ENCODE data around the gene LHFPL2. TPM values are rescaled to one million over a fixed set of nuclear protein-coding genes. Genes with fewer than 3 reads are reported as not detected.

The LHFPL2 gene
- total RNA-seq, 1 experiment from 2014 or later, result 8.4 TPM

- DNase-seq (ENCODE audit: extremely low read depth, low read depth), result no peak
Measured at GRCh38 chr5:78600687-78601414, 47.7 kb downstream of the LHFPL2 start.

DNA sequence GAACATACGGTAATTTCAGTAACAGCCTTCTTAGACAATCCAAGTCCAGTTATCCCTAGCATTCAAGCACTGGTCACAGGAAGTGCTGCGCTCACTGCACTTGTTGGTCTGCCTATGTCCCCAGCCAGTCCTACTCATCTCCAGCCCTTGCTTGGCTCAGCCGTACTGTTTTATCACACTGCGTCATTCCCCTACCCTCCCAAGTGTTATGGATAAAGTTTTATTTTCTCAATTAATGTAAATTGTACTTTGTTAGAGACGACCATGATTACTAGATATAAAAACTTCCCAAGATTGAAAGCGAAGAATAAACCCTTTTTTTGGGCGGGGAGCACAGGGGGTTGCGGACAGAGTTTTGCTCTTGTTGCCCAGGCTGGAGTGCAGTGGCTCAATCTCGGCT, 49.6 kb downstream of the LHFPL2 start:
- no peak for DNase-seq (ENCODE audit: extremely low read depth, low read depth)

- no peak for DNase-seq (ENCODE audit: extremely low read depth, low read depth)
Measured at GRCh38 chr5:78597974-78598371, 50.6 kb downstream of the LHFPL2 start.

DNA sequence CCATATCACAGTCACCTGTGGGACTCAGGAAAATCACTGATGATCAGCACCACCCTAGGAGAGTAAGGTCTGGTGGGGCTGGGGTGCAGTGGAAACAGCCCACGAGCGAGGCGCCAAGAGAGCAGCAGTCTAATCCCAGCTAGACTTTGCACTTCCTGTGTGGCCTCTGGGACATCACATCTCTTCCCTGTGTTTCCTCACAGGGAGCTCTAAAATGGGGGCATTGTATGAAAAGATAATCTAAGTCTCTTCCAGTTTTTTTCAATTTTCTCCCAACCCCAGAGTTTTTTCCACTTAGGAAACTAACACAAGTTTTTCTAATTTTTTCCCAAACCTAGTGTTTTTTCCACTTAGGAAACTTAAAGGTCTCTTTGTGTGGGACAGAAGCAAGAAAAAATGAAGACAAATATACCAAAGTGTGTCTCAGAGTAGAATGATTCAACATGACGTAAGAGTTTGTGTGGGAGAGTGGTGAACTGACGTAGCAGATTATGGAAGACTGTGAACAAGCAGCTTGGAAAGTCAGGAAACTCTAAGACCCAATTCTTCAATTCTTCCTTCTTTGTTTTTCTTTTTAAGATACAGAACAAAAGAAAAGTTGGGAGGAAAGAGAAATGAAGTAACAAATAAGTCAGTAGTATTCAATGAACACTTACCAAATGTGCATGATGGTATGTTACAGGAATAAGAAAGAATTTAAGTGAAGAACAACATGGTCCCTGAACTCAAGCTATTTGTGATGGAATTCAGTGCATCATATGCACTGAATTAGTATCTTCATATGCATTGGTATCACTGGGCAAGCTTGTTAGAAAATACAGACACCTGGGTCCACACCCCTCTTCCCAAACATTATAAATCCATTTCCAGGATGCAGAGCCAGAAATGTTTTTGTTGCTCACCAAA, 51.3 kb downstream of the LHFPL2 start:
- DNase-seq (ENCODE audit: extremely low read depth, low read depth), result peak; percentile 33

DNA sequence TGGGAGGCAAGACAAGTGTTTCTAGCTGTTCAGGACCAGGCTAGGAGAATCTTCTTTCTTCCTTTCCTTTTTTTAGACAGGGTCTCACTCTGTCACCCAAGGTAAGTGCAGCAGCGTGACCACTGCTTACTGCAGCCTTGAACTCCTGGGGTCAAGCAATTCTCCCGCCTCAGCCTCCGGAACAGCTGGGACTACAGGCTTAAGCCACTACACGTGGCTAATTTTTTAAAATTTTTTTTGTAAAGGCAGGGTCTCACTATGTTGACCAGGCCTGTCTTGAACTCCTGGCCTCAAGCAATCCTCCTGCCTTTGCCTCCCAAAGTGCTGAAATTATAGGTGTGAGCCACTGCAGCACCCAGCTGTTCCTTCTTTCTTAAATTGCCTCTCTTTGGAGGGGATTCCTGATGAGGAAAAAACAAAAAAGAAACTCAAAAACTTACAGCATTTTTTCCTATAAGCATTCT, 53.1 kb downstream of the LHFPL2 start:
- DNase-seq (ENCODE audit: extremely low read depth, low read depth), result no peak

DNA sequence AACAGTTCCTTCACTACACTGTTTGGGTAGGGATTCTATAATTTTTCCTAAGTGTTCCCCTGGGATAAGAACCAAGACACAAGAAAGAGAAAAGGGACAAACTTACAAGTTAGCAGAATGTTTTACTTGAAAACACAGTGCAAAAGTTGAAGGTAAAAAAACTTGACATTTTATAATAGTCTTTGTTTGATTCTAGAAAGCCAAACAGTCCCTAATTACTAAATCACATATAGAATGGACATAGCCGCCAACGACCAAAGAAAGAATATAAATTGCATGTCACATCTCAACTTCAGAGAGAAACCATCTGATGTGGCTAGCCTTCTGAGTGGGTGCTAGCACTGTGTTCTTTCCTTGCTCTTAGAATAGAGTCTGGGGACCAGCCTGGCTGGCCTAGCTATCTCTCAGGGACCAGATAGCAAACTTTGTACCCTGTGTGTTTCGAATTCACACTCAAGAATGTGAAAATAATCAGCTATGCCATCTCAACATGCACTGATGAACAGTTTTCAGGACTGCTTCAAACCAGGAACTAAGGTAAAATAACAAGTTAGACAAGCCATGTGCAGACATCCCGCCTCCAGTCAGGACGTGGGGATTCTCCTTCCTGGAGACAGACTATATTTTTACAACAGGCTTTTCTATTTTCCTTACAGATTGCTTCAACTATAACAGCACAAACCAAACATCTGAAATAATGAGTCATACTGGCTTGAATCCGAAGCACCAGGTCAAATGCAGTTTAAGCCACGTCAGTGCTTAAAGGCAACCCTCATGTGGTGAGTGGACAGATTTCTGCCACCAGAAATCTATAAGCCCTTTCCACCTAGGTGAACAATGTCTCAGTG, 53.7 kb downstream of the LHFPL2 start:
- DNase-seq (ENCODE audit: extremely low read depth, low read depth), result peak; percentile 67

DNA sequence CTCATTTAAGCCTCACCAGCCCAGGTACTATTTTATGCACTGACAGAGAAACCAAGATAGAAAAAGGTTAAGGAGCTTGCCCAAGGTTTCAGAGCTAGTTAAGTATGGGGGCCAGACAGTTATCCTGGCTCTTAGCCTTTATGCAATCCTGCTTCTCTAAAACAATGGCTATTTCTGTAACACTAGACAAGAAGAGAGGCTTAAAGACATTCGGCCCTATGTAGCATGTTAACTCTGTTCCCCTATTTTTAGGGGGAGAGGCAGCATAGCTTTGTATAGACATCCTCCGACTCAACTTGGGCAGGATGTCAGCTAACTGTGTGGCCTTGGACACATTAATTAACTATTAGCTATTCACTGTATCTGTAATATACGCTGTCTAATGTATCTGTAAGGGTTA, 54.6 kb downstream of the LHFPL2 start:
- no peak for DNase-seq (ENCODE audit: extremely low read depth, low read depth)

- DNase-seq (ENCODE audit: extremely low read depth, low read depth), result no peak
Measured at GRCh38 chr5:78593465-78593864, 55.1 kb downstream of the LHFPL2 start.

- no peak for DNase-seq (ENCODE audit: extremely low read depth, low read depth)
Measured at GRCh38 chr5:78592735-78593386, 55.7 kb downstream of the LHFPL2 start.

DNA sequence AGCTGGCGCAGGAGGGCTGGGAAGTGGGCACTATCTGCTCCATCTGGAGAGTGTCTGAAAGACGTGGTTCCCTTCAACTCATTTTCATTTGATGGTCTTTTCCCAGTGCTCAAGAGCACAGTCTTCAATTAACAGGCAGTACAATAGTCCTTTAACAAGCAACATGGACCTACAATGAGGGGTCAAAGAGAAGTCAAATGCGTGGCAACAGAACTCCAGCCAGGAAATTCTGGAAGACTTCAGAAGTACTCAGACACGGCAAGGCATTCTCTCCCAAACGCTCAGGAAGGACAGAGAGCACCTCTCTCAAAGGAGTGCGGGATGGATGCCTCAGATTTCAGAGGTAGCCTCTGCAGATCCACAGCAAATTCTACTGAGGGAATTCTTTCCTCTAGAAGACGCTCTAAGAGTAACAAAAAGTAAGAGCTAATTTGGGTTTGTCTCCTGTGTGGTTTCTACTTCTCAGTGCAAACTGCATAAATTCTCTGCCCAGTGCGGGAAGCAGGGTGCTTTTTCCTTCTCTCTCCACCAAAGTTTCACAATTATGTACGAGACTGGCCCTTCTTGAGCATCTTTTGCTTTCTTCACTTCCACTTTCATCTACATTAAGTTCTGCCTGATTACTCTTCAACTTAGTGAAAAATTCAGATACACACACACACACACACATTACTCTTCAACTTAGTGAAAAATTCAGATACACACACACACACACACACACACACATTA, 56.4 kb downstream of the LHFPL2 start:
- no peak for DNase-seq (ENCODE audit: extremely low read depth, low read depth)

DNA sequence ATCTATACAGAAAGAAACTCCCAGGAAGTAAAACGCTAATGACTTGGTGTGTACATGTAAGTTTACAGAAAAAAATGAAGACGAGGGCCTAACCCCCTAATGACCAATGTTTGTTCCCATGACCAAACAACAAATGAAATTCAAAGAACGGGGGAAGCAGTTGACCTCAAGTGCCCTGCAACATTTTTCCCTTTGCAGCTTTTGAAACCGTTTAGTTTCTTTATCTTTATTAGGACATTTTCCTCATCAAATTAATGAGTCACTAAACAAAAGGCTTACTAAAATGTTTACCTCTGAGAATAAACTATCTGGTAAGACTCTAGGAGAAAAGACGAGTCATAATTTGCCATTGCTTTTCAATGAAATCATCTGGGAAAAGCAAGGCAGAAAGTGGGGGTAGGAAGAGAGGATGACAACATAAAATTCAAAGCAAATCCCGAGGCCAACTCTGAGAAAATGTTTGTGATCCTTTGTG, 57.4 kb downstream of the LHFPL2 start:
- DNase-seq (ENCODE audit: extremely low read depth, low read depth), result peak; percentile 29

- DNase-seq (ENCODE audit: extremely low read depth, low read depth), result no peak
Measured at GRCh38 chr5:78589923-78590322, 58.6 kb downstream of the LHFPL2 start.

DNA sequence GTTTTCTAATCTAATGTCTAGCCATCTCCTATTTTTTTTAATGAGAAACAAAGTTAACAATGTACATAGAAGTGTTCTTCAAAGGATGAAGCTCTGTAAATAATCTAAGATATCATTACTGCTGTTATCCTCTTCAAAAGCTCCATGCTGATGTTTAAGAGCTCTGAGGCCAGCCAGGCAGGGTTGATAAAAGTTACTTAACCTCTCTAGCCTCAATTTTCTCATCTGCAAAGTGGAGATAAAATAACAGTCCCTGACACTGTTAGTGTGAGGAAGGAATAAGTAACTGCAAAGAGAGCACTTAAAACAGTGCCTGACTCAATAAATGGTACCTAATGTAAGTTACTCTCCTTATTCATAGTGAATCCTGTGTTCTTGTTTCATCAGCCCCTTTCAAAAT, 60.1 kb downstream of the LHFPL2 start:
- DNase-seq (ENCODE audit: extremely low read depth, low read depth), result no peak

- no peak for DNase-seq (ENCODE audit: extremely low read depth, low read depth)
Measured at GRCh38 chr5:78587775-78588291, 60.7 kb downstream of the LHFPL2 start.

- no peak for DNase-seq (ENCODE audit: extremely low read depth, low read depth)
Measured at GRCh38 chr5:78587081-78587774, 61.3 kb downstream of the LHFPL2 start.

DNA sequence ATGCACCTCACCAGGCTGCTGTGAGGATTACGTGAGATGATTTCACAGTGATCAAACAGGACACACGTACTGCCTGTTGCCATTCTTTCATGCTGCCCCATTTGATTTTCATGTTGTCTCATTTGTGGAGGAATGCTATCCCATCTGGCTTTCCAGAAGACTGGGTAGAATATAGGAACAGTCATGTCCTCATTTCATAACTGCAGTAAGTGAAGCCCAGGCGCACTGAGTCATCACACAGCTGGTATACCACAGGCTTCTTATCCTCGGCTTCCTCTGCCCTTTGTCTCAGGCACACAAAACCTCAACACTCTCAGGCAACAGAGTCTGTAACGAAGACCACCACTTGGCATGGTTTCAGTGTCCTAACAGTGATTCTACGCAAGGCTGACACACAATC, 62.3 kb downstream of the LHFPL2 start:
- DNase-seq (ENCODE audit: extremely low read depth, low read depth), result no peak

DNA sequence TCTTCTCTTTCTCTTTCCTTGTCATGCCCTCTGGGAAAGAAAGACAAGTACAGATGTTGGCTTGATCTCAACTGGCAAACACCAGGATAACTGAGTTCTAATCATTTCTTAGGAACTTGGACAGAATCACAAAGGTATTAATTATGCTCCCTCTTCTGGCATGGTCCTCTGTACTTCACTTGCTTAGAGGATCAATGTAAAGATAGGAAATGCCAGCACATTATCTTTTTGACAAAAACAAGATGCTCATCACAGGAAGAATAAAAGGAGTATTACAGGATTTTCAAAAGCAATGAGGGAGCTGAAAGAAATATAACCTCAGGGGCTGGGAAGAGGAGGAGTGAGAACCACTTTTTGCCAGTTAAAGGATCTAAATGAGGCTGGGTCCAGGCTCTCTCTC, 70.6 kb downstream of the LHFPL2 start:
- no peak for DNase-seq (ENCODE audit: extremely low read depth, low read depth)

- no peak for DNase-seq (ENCODE audit: extremely low read depth, low read depth)
Measured at GRCh38 chr5:78577071-78577807, 71.3 kb downstream of the LHFPL2 start.

All from NCI-H460 (cell line).